HepG2 (cell line): Measurements from ENCODE around the gene DPH3. TPM values are rescaled to one million over a fixed set of nuclear protein-coding genes. Genes with fewer than 3 reads are reported as not detected.

Experiments used
- ATF7-NPFF ChIP-seq: sonication (generic); formaldehyde crosslinking; IDR thresholded peaks from 2 replicates; pipeline ENCODE4 v1.8.1; 2023; ENCODE audit warnings: mild to moderate bottlenecking, low read depth, missing genetic modification reagents, moderate library complexity
- BATF2 ChIP-seq: sonication (generic); formaldehyde crosslinking; IDR thresholded peaks from 2 replicates; pipeline ENCODE4 v1.8.0; 2022; ENCODE audit warnings: mild to moderate bottlenecking, missing genetic modification reagents, moderate library complexity
- DNMT3B ChIP-seq: conservative IDR thresholded peaks from 2 replicates; pipeline ENCODE4 v1.6.1; 2016; ENCODE audit warnings: missing biosample characterization, control low read depth
- GMEB2 ChIP-seq: IDR thresholded peaks from 2 replicates; pipeline ENCODE4 v1.6.1; 2016; ENCODE audit warnings: missing biosample characterization, missing genetic modification reagents, low read depth
- ISX ChIP-seq: sonication (generic); formaldehyde crosslinking; conservative IDR thresholded peaks from 2 replicates; pipeline ENCODE4 v1.5.0; 2020; ENCODE audit warnings: missing genetic modification reagents
- NKX3-1 ChIP-seq: sonication (generic); formaldehyde crosslinking; IDR thresholded peaks from 2 replicates; pipeline ENCODE4 v1.5.0; 2020; ENCODE audit warnings: missing genetic modification reagents
- ONECUT2 ChIP-seq: sonication (generic); formaldehyde crosslinking; IDR thresholded peaks from 2 replicates; pipeline ENCODE4 v1.4.0; 2020; ENCODE audit warnings: missing genetic modification reagents
- PITX1 ChIP-seq: sonication (generic); formaldehyde crosslinking; IDR thresholded peaks from 2 replicates; pipeline ENCODE4 v1.5.1; 2020; ENCODE audit warnings: mild to moderate bottlenecking, missing genetic modification reagents
- POLR2G ChIP-seq: fragments of 200-400 bp; formaldehyde crosslinking; IDR thresholded peaks from 2 replicates; pipeline ENCODE4 v1.6.1; 2018; ENCODE audit warnings: mild to moderate bottlenecking, low read depth, low read length, moderate library complexity
- TAF15 ChIP-seq: fragments of 200-400 bp; formaldehyde crosslinking; IDR thresholded peaks from one replicate; pipeline ENCODE4 v1.6.1; 2018; ENCODE audit warnings: mild to moderate bottlenecking, low read depth, low read length; ENCODE audit not compliant: poor library complexity, severe bottlenecking
- TCF12 ChIP-seq, 2 experiments: fragments of 450-650 bp in 1 of 2; sonication (generic) in 1 of 2; formaldehyde crosslinking in 1 of 2; IDR thresholded peaks; 2 replicates each; pipeline versions ENCODE4 v1.6.1 to v1.8.0; 2017 to 2022; ENCODE audit warnings: antibody characterized with exemption in 1 of 2, mild to moderate bottlenecking in 1 of 2, missing genetic modification reagents in 1 of 2, moderate library complexity in 1 of 2
- TFDP1 ChIP-seq: IDR thresholded peaks from 2 replicates; pipeline ENCODE4 v1.6.1; 2016; ENCODE audit warnings: missing compliant biosample characterization, missing genetic modification reagents, borderline replicate concordance
- ZBTB3 ChIP-seq: sonication (generic); formaldehyde crosslinking; IDR thresholded peaks from 2 replicates; pipeline ENCODE4 v1.4.0; 2020; ENCODE audit warnings: low read depth, mild to moderate bottlenecking, moderate library complexity, missing genetic modification reagents, borderline replicate concordance
- ZFP62 ChIP-seq: sonication (generic); formaldehyde crosslinking; IDR thresholded peaks from 2 replicates; pipeline ENCODE4 v1.4.0; 2020; ENCODE audit warnings: missing genetic modification reagents
- ZGPAT ChIP-seq: IDR thresholded peaks from 2 replicates; pipeline ENCODE4 v1.6.1; 2016; ENCODE audit warnings: mild to moderate bottlenecking
- ZNF124 ChIP-seq: sonication (generic); formaldehyde crosslinking; IDR thresholded peaks from 2 replicates; pipeline ENCODE4 v1.4.0; 2020; ENCODE audit warnings: missing genetic modification reagents
- ZNF143 ChIP-seq: sonication (generic); formaldehyde crosslinking; IDR thresholded peaks from 2 replicates; pipeline ENCODE4 v1.4.0; 2020; ENCODE audit warnings: missing genetic modification reagents
- ZNF3 ChIP-seq: IDR thresholded peaks from 2 replicates; pipeline ENCODE4 v1.7.0; 2017; ENCODE audit warnings: inconsistent platforms
- ZNF367 ChIP-seq: sonication (generic); formaldehyde crosslinking; IDR thresholded peaks from 2 replicates; pipeline ENCODE4 v1.4.0; 2020; ENCODE audit warnings: missing genetic modification reagents, borderline replicate concordance
- ZNF430 ChIP-seq: sonication (generic); formaldehyde crosslinking; IDR thresholded peaks from 2 replicates; pipeline ENCODE4 v1.9.0; 2021; ENCODE audit warnings: mild to moderate bottlenecking, missing genetic modification reagents
- ZNF800 ChIP-seq: sonication (generic); formaldehyde crosslinking; IDR thresholded peaks from 2 replicates; pipeline ENCODE4 v1.4.0; 2020; ENCODE audit warnings: missing genetic modification reagents
- ZNF879 ChIP-seq: sonication (generic); formaldehyde crosslinking; IDR thresholded peaks from 2 replicates; pipeline ENCODE4 v1.8.1; 2023; ENCODE audit warnings: missing genetic modification reagents
- ZSCAN29 ChIP-seq: sonication (generic); formaldehyde crosslinking; conservative IDR thresholded peaks from 2 replicates; pipeline ENCODE4 v1.4.0; 2020; ENCODE audit warnings: mild to moderate bottlenecking, missing genetic modification reagents
- polyA plus RNA-seq, 8 experiments: library from polyadenylated mRNA; depleted of rRNA in 3 of 8; stranded (reverse) in 7 of 8; unstranded in 1 of 8; fragments of >200 nt; fragmentation: Illumina TruSeq in 4 of 8; extraction: Trizol in 4 of 8; gene quantifications; 2 replicates each; pipeline versions ENCODE4 v1.2.1 to v1.2.3, GENCODE V29; 2011 to 2016; ENCODE audit warnings: low read depth in 4 of 8, missing spikeins in 1 of 8, mixed read lengths in 1 of 8; ENCODE audit not compliant: insufficient read depth in 1 of 8
- total RNA-seq, 5 experiments: library from RNA; depleted of rRNA; stranded (reverse); fragments of >200 nt; fragmentation: Illumina TruSeq; extraction: Trizol; gene quantifications; 2 replicates each; pipeline ENCODE4 v1.2.3, GENCODE V29; 2016; ENCODE audit warnings: low read depth in 1 of 5

Gene DPH3
- total and polyA plus RNA-seq, 2 of the 13 experiments (the other 11 are each of a cell fraction or from before 2014, with no cell fraction given), result 18.3 to 21.6 TPM

GRCh38 chr3:16247282-16248061, 17.3 kb downstream of the DPH3 start (continued):
- 0 out of 2 replicates have a peak, but pooled peaks have one; percentile 37 for TF ChIP-seq TFDP1 (CRISPR knock-in tag)
- no peak for TF ChIP-seq ZFP62 (CRISPR knock-in tag)
- no peak for TF ChIP-seq ZNF430 (CRISPR knock-in tag)
- no peak for TF ChIP-seq TCF12 (IDR thresholded peaks at IDR 0.05)
- no peak for TF ChIP-seq TCF12 (CRISPR knock-in tag; IDR thresholded peaks at IDR 0.05)
- no peak; the same call in 1 of the 2 replicates for TF ChIP-seq ATF7-NPFF
- TF ChIP-seq ZGPAT, result peak; percentile 64; the same call in 1 of the 2 replicates
- peak; percentile 27; the same call in 1 of the 2 replicates for TF ChIP-seq ONECUT2 (CRISPR knock-in tag)
- no peak for TF ChIP-seq NKX3-1 (CRISPR knock-in tag)
- no peak for TF ChIP-seq TAF15
- TF ChIP-seq ZNF3 (CRISPR knock-in tag), result no peak
- no peak for TF ChIP-seq GMEB2 (CRISPR knock-in tag)
- no peak for TF ChIP-seq BATF2 (CRISPR knock-in tag)
- TF ChIP-seq ZNF800 (CRISPR knock-in tag), result 0 out of 2 replicates have a peak, but pooled peaks have one; percentile 19
- no peak for TF ChIP-seq ZSCAN29
- no peak for TF ChIP-seq POLR2G
- 0 out of 2 replicates have a peak, but pooled peaks have one; percentile 45 for TF ChIP-seq ZNF124 (CRISPR knock-in tag)
- no peak for TF ChIP-seq PITX1
- no peak for TF ChIP-seq ZNF367 (CRISPR knock-in tag)
- no peak for TF ChIP-seq ZBTB3
- no peak for TF ChIP-seq ZNF879 (CRISPR knock-in tag)
- TF ChIP-seq DNMT3B, result no peak
- no peak for TF ChIP-seq ISX (CRISPR knock-in tag)
- TF ChIP-seq ZNF143 (CRISPR knock-in tag), result no peak
